ENCODE measurements around the gene SEC23IP.
"Not testable (repeated sequence)": the region's sequence is repeated elsewhere in the genome, so short reads cannot be mapped to it uniquely, and the experiment has no call there.

- TF ChIP-seq CTCF, EZH2 (IDR thresholded peaks at IDR 0.05): not testable (repeated sequence)
Measured at GRCh38 chr10:119869398-119869797, 23.1 kb upstream of the SEC23IP start.
